Thyroid gland (tissue), 4 donors: ENCODE results near the gene SURF4.

Source experiments
- POLR2A ChIP-seq, 2 donors: fragments of 450-650 bp; IDR thresholded peaks; one replicate each; pipeline ENCODE4 v1.6.1; 2017; ENCODE audit warnings: antibody characterized with exemption in 2 of 2, mild to moderate bottlenecking in 2 of 2, moderate library complexity in 1 of 2
- TF ChIP-seq, protein P1 (sequence below), 6 experiments: fragments of 200-600 bp in 3 of 6; fragments of 450-650 bp in 3 of 6; sonication (generic) in 3 of 6; IDR thresholded peaks; one replicate each; pipeline ENCODE4 v1.5.1; 2016 to 2019; ENCODE audit warnings: antibody characterized with exemption in 6 of 6, mild to moderate bottlenecking in 2 of 6, inconsistent platforms in 1 of 6, moderate library complexity in 1 of 6

- TF ChIP-seq, protein P1, sequence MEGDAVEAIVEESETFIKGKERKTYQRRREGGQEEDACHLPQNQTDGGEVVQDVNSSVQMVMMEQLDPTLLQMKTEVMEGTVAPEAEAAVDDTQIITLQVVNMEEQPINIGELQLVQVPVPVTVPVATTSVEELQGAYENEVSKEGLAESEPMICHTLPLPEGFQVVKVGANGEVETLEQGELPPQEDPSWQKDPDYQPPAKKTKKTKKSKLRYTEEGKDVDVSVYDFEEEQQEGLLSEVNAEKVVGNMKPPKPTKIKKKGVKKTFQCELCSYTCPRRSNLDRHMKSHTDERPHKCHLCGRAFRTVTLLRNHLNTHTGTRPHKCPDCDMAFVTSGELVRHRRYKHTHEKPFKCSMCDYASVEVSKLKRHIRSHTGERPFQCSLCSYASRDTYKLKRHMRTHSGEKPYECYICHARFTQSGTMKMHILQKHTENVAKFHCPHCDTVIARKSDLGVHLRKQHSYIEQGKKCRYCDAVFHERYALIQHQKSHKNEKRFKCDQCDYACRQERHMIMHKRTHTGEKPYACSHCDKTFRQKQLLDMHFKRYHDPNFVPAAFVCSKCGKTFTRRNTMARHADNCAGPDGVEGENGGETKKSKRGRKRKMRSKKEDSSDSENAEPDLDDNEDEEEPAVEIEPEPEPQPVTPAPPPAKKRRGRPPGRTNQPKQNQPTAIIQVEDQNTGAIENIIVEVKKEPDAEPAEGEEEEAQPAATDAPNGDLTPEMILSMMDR (IDR thresholded peaks at IDR 0.05): no peak
- TF ChIP-seq POLR2A (IDR thresholded peaks at IDR 0.05): no peak
These were observed 15.2 kb downstream of the SURF4 start for GRCh38 chr9:133360400-133361393.
